H1 (cell line): ENCODE data around the gene DPP10. TPM values are rescaled to one million over a fixed set of nuclear protein-coding genes. Genes with fewer than 3 reads are reported as not detected.

Source experiments
- ASH2L ChIP-seq: fragments of 200-600, 300-600 bp; sonication (generic); IDR thresholded peaks from one replicate; pipeline ENCODE4 v1.7.1; 2017; ENCODE audit warnings: low read length
- FOSL1 ChIP-seq: IDR thresholded peaks from 2 replicates; pipeline ENCODE4 v1.6.1; 2011; ENCODE audit warnings: mild to moderate bottlenecking, low read depth, low read length, moderate library complexity; ENCODE audit not compliant: insufficient read depth
- HDAC2 ChIP-seq, 2 experiments: fragments of 300-600 bp in 1 of 2; sonication (generic) in 1 of 2; IDR thresholded peaks; 2 replicates each; pipeline ENCODE4 v1.6.1; 2011 to 2012; ENCODE audit warnings: low read depth in 2 of 2, low read length in 2 of 2, mild to moderate bottlenecking in 2 of 2, moderate library complexity in 2 of 2, borderline replicate concordance in 1 of 2, inconsistent platforms in 1 of 2
- KDM1A ChIP-seq: fragments of 200-600, 300-600 bp; sonication (generic); IDR thresholded peaks from 2 replicates; pipeline ENCODE4 v1.7.1; 2016; ENCODE audit warnings: mild to moderate bottlenecking, low read length, borderline replicate concordance
- RAD21 ChIP-seq, 2 experiments: IDR thresholded peaks in 1 of 2; conservative IDR thresholded peaks in 1 of 2; 2 replicates each; pipeline ENCODE4 v1.6.1; 2011; ENCODE audit warnings: low read depth in 2 of 2, low read length in 2 of 2, improper control_type of control experiment in 1 of 2, inconsistent platforms in 1 of 2, mild to moderate bottlenecking in 1 of 2, moderate library complexity in 1 of 2
- SIN3A ChIP-seq, 2 experiments: IDR thresholded peaks in 1 of 2; conservative IDR thresholded peaks in 1 of 2; 2 replicates each; pipeline ENCODE4 v1.6.1; 2011 to 2012; ENCODE audit warnings: low read length in 2 of 2, improper control_type of control experiment in 1 of 2, low read depth in 1 of 2, mild to moderate bottlenecking in 1 of 2
- SP1 ChIP-seq: IDR thresholded peaks from 2 replicates; pipeline ENCODE4 v1.6.1; 2011; ENCODE audit warnings: low read depth, low read length
- SP2 ChIP-seq: IDR thresholded peaks from 2 replicates; pipeline ENCODE4 v1.6.1; 2012; ENCODE audit warnings: mild to moderate bottlenecking, low read length, inconsistent platforms
- TAF1 ChIP-seq: IDR thresholded peaks from 2 replicates; pipeline ENCODE4 v1.6.1; 2011; ENCODE audit warnings: mild to moderate bottlenecking, low read depth, low read length
- YY1 ChIP-seq: IDR thresholded peaks from 2 replicates; pipeline ENCODE4 v1.6.1; 2011; ENCODE audit warnings: low read depth, mild to moderate bottlenecking, low read length
- polyA plus RNA-seq, 7 experiments: library from polyadenylated mRNA; depleted of rRNA in 3 of 7; stranded (reverse) in 5 of 7; unstranded in 2 of 7; fragments of >200 nt in 5 of 7; fragments of 200-250 nt in 2 of 7; gene quantifications; 1 replicate in 5 of 7; 2 replicates in 1 of 7; 4 replicates in 1 of 7; pipeline versions ENCODE4 v1.2.1 to v1.2.3, GENCODE V29; 2011 to 2013; ENCODE audit warnings: missing spikeins in 2 of 7, mixed read lengths in 2 of 7
- total RNA-seq: library from RNA; stranded (reverse); fragmentation: NEBNext Ultra II Directional; extraction: Animal tissue kit (Norgen Biotek cat#: 25700); gene quantifications from 2 replicates; pipeline ENCODE4 v1.2.1, GENCODE V29; 2021
- TF ChIP-seq, protein P1 (sequence below): fragments of 300-600 bp; sonication (generic); IDR thresholded peaks from 2 replicates; pipeline ENCODE4 v1.7.1; 2012; ENCODE audit warnings: low read length, moderate library complexity, mild to moderate bottlenecking, inconsistent platforms; ENCODE audit not compliant: insufficient replicate concordance

The DPP10 gene
- total and polyA plus RNA-seq, 2 of the 8 experiments (the other 6 are each of a cell fraction or from before 2014, with no cell fraction given) = 3.3 to 7.2 TPM

DNA sequence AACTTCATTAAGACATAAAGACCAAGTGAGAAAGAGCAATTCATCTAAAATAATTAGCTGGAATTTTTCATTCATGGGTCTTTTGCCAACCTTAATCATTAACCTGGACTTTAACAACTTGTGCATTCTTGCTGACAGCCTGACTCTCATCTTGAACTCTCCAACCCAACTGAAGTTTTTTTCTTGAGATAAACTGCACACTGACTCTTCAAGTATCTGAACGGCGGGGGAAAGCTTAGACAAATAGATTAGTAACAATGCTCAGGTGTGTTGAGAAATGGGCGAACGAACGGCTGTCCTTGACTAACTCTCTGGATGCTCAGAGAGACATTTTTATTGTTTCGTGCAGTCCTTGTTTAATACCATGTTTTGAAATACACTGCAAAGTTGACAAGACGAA, 186.0 kb downstream of the DPP10 start (continued):
- TF ChIP-seq, protein P1, sequence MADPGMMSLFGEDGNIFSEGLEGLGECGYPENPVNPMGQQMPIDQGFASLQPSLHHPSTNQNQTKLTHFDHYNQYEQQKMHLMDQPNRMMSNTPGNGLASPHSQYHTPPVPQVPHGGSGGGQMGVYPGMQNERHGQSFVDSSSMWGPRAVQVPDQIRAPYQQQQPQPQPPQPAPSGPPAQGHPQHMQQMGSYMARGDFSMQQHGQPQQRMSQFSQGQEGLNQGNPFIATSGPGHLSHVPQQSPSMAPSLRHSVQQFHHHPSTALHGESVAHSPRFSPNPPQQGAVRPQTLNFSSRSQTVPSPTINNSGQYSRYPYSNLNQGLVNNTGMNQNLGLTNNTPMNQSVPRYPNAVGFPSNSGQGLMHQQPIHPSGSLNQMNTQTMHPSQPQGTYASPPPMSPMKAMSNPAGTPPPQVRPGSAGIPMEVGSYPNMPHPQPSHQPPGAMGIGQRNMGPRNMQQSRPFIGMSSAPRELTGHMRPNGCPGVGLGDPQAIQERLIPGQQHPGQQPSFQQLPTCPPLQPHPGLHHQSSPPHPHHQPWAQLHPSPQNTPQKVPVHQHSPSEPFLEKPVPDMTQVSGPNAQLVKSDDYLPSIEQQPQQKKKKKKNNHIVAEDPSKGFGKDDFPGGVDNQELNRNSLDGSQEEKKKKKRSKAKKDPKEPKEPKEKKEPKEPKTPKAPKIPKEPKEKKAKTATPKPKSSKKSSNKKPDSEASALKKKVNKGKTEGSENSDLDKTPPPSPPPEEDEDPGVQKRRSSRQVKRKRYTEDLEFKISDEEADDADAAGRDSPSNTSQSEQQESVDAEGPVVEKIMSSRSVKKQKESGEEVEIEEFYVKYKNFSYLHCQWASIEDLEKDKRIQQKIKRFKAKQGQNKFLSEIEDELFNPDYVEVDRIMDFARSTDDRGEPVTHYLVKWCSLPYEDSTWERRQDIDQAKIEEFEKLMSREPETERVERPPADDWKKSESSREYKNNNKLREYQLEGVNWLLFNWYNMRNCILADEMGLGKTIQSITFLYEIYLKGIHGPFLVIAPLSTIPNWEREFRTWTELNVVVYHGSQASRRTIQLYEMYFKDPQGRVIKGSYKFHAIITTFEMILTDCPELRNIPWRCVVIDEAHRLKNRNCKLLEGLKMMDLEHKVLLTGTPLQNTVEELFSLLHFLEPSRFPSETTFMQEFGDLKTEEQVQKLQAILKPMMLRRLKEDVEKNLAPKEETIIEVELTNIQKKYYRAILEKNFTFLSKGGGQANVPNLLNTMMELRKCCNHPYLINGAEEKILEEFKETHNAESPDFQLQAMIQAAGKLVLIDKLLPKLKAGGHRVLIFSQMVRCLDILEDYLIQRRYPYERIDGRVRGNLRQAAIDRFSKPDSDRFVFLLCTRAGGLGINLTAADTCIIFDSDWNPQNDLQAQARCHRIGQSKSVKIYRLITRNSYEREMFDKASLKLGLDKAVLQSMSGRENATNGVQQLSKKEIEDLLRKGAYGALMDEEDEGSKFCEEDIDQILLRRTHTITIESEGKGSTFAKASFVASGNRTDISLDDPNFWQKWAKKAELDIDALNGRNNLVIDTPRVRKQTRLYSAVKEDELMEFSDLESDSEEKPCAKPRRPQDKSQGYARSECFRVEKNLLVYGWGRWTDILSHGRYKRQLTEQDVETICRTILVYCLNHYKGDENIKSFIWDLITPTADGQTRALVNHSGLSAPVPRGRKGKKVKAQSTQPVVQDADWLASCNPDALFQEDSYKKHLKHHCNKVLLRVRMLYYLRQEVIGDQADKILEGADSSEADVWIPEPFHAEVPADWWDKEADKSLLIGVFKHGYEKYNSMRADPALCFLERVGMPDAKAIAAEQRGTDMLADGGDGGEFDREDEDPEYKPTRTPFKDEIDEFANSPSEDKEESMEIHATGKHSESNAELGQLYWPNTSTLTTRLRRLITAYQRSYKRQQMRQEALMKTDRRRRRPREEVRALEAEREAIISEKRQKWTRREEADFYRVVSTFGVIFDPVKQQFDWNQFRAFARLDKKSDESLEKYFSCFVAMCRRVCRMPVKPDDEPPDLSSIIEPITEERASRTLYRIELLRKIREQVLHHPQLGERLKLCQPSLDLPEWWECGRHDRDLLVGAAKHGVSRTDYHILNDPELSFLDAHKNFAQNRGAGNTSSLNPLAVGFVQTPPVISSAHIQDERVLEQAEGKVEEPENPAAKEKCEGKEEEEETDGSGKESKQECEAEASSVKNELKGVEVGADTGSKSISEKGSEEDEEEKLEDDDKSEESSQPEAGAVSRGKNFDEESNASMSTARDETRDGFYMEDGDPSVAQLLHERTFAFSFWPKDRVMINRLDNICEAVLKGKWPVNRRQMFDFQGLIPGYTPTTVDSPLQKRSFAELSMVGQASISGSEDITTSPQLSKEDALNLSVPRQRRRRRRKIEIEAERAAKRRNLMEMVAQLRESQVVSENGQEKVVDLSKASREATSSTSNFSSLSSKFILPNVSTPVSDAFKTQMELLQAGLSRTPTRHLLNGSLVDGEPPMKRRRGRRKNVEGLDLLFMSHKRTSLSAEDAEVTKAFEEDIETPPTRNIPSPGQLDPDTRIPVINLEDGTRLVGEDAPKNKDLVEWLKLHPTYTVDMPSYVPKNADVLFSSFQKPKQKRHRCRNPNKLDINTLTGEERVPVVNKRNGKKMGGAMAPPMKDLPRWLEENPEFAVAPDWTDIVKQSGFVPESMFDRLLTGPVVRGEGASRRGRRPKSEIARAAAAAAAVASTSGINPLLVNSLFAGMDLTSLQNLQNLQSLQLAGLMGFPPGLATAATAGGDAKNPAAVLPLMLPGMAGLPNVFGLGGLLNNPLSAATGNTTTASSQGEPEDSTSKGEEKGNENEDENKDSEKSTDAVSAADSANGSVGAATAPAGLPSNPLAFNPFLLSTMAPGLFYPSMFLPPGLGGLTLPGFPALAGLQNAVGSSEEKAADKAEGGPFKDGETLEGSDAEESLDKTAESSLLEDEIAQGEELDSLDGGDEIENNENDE = no peak
- TF ChIP-seq HDAC2 (IDR thresholded peaks at IDR 0.05; ENCODE audit: borderline replicate concordance in 1 of 2, low read depth in 2 of 2, low read length in 2 of 2) (no peak), ASH2L (no peak), YY1 (no peak), KDM1A (no peak), SP2 (no peak), SP1 (no peak), SIN3A (conservative IDR thresholded peaks at IDR 0.05 in 1 of 2, IDR thresholded peaks at IDR 0.05 in 1 of 2; ENCODE audit: low read depth in 1 of 2, low read length in 2 of 2) (no peak), FOSL1 (no peak), TAF1 (no peak), RAD21 (IDR thresholded peaks at IDR 0.05 in 1 of 2, conservative IDR thresholded peaks at IDR 0.05 in 1 of 2; ENCODE audit: low read depth in 2 of 2, low read length in 2 of 2) (no peak)
